Lower leg skin (tissue), 4 donors: Measurements from ENCODE around the gene NEDD9. TPM values are rescaled to one million over a fixed set of nuclear protein-coding genes. Genes with fewer than 3 reads are reported as not detected.

ENCODE experiments used
- DNase-seq, 2 donors: peaks; one replicate each; pipeline ENCODE4 v3.0.0-alpha.2; 2019; ENCODE audit warnings: low spot score in 2 of 2
- H3K4me3 ChIP-seq: fragments of 200-600 bp; sonication (generic); 2 replicates; pipeline ENCODE4 v1.5.1; 2017; ENCODE audit warnings: mild to moderate bottlenecking, low read depth; ENCODE audit not compliant: poor library complexity, severe bottlenecking
- CTCF ChIP-seq, 3 donors: fragments of 450-650 bp; IDR thresholded peaks; one replicate each; pipeline ENCODE4 v1.5.1; 2016; ENCODE audit warnings: antibody characterized with exemption in 3 of 3, mild to moderate bottlenecking in 3 of 3, moderate library complexity in 2 of 3
- POLR2A ChIP-seq, 2 donors: fragments of 450-650 bp; IDR thresholded peaks; one replicate each; pipeline ENCODE4 v1.6.1; 2016 to 2017; ENCODE audit warnings: antibody characterized with exemption in 2 of 2, mild to moderate bottlenecking in 1 of 2, moderate library complexity in 1 of 2
- WGBS, 2 donors: methylation state at CpG; one replicate each; pipeline ENCODE4 v1.1.5; 2018; 5-methylcytosine and 5-hydroxymethylcytosine counted together
- intact Hi-C: fragments of 100-400 bp; cut with DNase I; formaldehyde crosslinking; loops from one replicate; pipeline ENCODE4 v1.15.0; 2023; ENCODE audit warnings: low total_unique reads
- total RNA-seq, 4 donors: library from RNA; depleted of rRNA; stranded (reverse); fragments of >200 nt; gene quantifications; one replicate each; pipeline ENCODE4 v1.1.0, GENCODE V29; 2016

Gene NEDD9
- total RNA-seq, 4 donors from 2014 or later = 26.8 to 46.0 (median 32.6) TPM

GRCh38 chr6:11185204-11185842 is 47.1 kb downstream of the NEDD9 start:
- intact Hi-C loops = no loop called here
- DNase-seq = no peak
- TF ChIP-seq CTCF (IDR thresholded peaks at IDR 0.05) (no peak), POLR2A (IDR thresholded peaks at IDR 0.05) (no peak)
- no peak overlapping the region for H3K4me3 ChIP-seq
- WGBS, 2 donors = 92 to 94% methylated on average over 17 of the region's 17 CpGs

- WGBS, 2 donors = 84 to 95% methylated on average over 3 of the region's 3 CpGs
- H3K4me3 ChIP-seq = no peak overlapping the region
- TF ChIP-seq POLR2A (IDR thresholded peaks at IDR 0.05) = no peak
- no peak for TF ChIP-seq CTCF (IDR thresholded peaks at IDR 0.05)
- intact Hi-C loops = no loop called here
- no peak for DNase-seq
Measured at GRCh38 chr6:11183761-11184362, 48.6 kb downstream of the NEDD9 start.

- TF ChIP-seq POLR2A (IDR thresholded peaks at IDR 0.05) (no peak), CTCF (IDR thresholded peaks at IDR 0.05) (no peak)
- 96 to 98% methylated on average over 3 of the region's 3 CpGs for WGBS, 2 donors
- DNase-seq = no peak
- intact Hi-C loops = no loop called here
- no peak overlapping the region for H3K4me3 ChIP-seq
Measured at GRCh38 chr6:11181478-11182136, 50.9 kb downstream of the NEDD9 start.

GRCh38 chr6:11179419-11180202 is 52.9 kb downstream of the NEDD9 start:
- TF ChIP-seq CTCF (IDR thresholded peaks at IDR 0.05) = no peak
- TF ChIP-seq POLR2A (IDR thresholded peaks at IDR 0.05) = no peak
- intact Hi-C loops = no loop called here
- 63 to 66% methylated on average over 8 of the region's 8 CpGs for WGBS, 2 donors
- DNase-seq = no peak
- H3K4me3 ChIP-seq = no peak overlapping the region

DNA sequence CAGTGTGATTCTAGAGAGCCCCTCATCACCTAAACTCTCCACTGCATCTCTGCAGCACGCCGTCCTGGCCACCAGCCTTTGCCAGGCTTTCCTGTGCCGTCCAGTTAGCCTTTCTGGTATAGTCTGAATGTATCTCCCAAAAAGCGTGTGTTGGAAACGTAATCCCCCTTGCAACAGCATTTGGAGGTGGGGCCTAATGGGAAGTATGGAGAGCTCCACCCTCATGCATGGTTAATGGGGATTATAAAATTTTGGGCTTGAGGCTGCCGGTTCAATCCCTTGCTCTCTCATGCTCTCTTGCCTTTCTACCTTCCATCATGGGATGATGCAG is 53.4 kb downstream of the NEDD9 start:
- no peak for TF ChIP-seq POLR2A (IDR thresholded peaks at IDR 0.05)
- TF ChIP-seq CTCF (IDR thresholded peaks at IDR 0.05) = no peak
- intact Hi-C loops = no loop called here
- no peak overlapping the region for H3K4me3 ChIP-seq
- no peak for DNase-seq
- WGBS, 2 donors = 66 to 98% methylated on average over 6 of the region's 6 CpGs
